Adrenal gland (tissue), 12 donors: ENCODE data around the gene SERF2. TPM values are rescaled to one million over a fixed set of nuclear protein-coding genes. Genes with fewer than 3 reads are reported as not detected.
A peak's percentile ranks its signal among the peaks of the same experiment; 100 is the strongest.

Source experiments
- DNase-seq, 7 donors: peaks; one replicate each; pipeline ENCODE4 v3.0.0-alpha.2; 2019 to 2020
- H3K27ac ChIP-seq, 5 donors: fragments of 200-600 bp; sonication (generic) in 4 of 5; 1 replicate in 3 of 5; 2 replicates in 2 of 5; pipeline versions ENCODE4 v1.5.1 to v1.8.0; 2016 to 2020; ENCODE audit warnings: mild to moderate bottlenecking in 1 of 5
- H3K27me3 ChIP-seq: fragments of 200-600 bp; 2 replicates; pipeline ENCODE4 v1.8.0; 2021
- H3K36me3 ChIP-seq, 2 donors: fragments of 200-600 bp; replicated peaks in 1 of 2; 1 replicate in 1 of 2; 2 replicates in 1 of 2; pipeline versions ENCODE4 v1.5.1 to v1.8.0; 2018 to 2022
- H3K4me1 ChIP-seq, 2 donors: fragments of 200-600 bp; replicated peaks in 1 of 2; 1 replicate in 1 of 2; 2 replicates in 1 of 2; pipeline versions ENCODE4 v1.5.1 to v1.8.0; 2018 to 2021
- H3K4me3 ChIP-seq, 4 donors: fragments of 200-600 bp; sonication (generic) in 3 of 4; one replicate each; pipeline ENCODE4 v1.5.1; 2016 to 2018
- H3K9me3 ChIP-seq, 3 donors: fragments of 200-600 bp; sonication (generic) in 1 of 3; replicated peaks in 1 of 3; 1 replicate in 2 of 3; 2 replicates in 1 of 3; pipeline versions ENCODE4 v1.5.1 to v1.8.0; 2016 to 2021
- POLR2A ChIP-seq, 2 donors: fragments of 450-650 bp; IDR thresholded peaks; one replicate each; pipeline ENCODE4 v1.6.1; 2017; ENCODE audit warnings: antibody characterized with exemption in 2 of 2, mild to moderate bottlenecking in 2 of 2, moderate library complexity in 1 of 2
- WGBS, 4 donors: extraction: QIAGEN DNeasy Blood & Tissue Kit in 2 of 4; methylation state at CpG; one replicate each; pipeline versions ENCODE4 v1.1.5 to v1.1.7; 2013 to 2017; 5-methylcytosine and 5-hydroxymethylcytosine counted together
- intact Hi-C, 2 donors: fragments of 100-400 bp; cut with DNase I; formaldehyde crosslinking; loops; one replicate each; pipeline versions ENCODE4 v1.14.1 to v1.15.0; 2022 to 2023
- polyA plus RNA-seq, 3 donors: library from polyadenylated mRNA; stranded (reverse); fragments of 200-250 nt in 2 of 3; fragments of 350-450 nt in 1 of 3; fragmentation: Illumina TruSeq in 1 of 3; extraction: RNeasy Lipid Tissue Mini Kit (QIAGEN cat#74804) in 1 of 3; gene quantifications; one replicate each; pipeline ENCODE4 v1.2.3, GENCODE V29; 2013 to 2014
- total RNA-seq, 9 donors: library from RNA; depleted of rRNA in 4 of 9; stranded (reverse); fragments of >200 nt in 4 of 9; fragments of 120-200 nt in 1 of 9; fragmentation: NEBNext Ultra II Directional in 1 of 9; extraction: Animal tissue kit (Norgen Biotek cat#: 25700) in 1 of 9; gene quantifications; one replicate each; pipeline versions ENCODE4 v1.1.0 to v1.2.4, GENCODE V29; 2013 to 2023
- TF ChIP-seq, protein P1 (sequence below), 6 experiments: fragments of 450-650 bp in 4 of 6; fragments of 200-600 bp in 2 of 6; sonication (generic) in 1 of 6; IDR thresholded peaks; 1 replicate in 5 of 6; 2 replicates in 1 of 6; pipeline versions ENCODE4 v1.5.1 to v1.8.0; 2016 to 2021; ENCODE audit warnings: antibody characterized with exemption in 6 of 6, mild to moderate bottlenecking in 2 of 6, moderate library complexity in 1 of 6
- donor health status: healthy with polysubstance abuse.
- donor health status: Bipolar disorder and iron deficiency.
- donor health status: DM: yes; HTN: yes; CAD: no.
- donor health status: DM: no; HTN: no; CAD: no.
- donor health status: DM: no; HTN: no; CAD: no.
- donor health status: DM: yes; HTN: yes; CAD: no.

Gene SERF2
- total and polyA plus RNA-seq, 12 donors: 897 to 5,418 (median 1,398) TPM

DNA sequence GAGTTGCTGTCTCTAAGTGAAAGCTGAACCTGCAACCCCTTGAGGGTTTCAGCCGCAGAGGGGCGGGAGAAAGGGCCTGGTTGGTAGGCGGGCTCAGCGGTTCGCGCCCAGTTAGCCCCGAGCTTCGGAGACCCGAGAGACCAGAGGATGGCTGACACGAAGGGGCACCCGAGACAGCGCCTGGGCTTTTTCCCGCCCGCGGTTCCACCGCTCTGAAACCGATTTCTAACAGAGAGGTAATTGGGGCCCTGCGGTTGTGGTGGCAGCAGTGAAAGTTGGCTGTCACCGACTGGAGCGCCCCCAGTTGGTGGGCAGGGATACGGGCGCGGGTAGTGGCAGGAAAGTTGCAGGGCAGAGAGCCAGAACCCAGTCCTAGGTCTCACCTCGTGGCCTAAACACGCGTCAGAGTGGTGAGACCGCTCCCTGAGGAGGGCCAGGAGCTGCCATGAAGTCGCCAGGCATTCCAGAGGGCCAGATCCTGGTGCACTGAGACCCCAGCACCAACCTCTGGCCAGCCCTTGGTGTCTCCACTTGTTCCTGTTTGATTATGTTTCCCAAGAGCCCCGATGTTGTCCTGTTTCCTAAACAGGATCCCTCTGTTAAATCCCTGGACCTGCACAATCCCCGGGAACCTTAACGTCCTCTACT lies 14.7 kb upstream of the SERF2 start:
- intact Hi-C loops: no loop called here
- WGBS, 4 donors: 1 to 2% (median 2%) methylated on average over 21 to 31 of the region's 31 CpGs
- H3K36me3 ChIP-seq: peaks cover 0 to 18% of the 10 kb centered on the region in 2 donors
- no peaks in the 10 kb centered on the region for H3K9me3 ChIP-seq
- H3K4me1 ChIP-seq: peaks cover 0 to 19% of the 10 kb centered on the region in 2 donors
- H3K27me3 ChIP-seq: no peaks in the 10 kb centered on the region
- DNase-seq: peak; percentile 84 to 91 (median 87)
- H3K27ac ChIP-seq: peak overlapping the region; percentile 76 to 91 (median 81)
- peak overlapping the region; percentile 57 to 73 (median 62) for H3K4me3 ChIP-seq
- TF ChIP-seq, protein P1, sequence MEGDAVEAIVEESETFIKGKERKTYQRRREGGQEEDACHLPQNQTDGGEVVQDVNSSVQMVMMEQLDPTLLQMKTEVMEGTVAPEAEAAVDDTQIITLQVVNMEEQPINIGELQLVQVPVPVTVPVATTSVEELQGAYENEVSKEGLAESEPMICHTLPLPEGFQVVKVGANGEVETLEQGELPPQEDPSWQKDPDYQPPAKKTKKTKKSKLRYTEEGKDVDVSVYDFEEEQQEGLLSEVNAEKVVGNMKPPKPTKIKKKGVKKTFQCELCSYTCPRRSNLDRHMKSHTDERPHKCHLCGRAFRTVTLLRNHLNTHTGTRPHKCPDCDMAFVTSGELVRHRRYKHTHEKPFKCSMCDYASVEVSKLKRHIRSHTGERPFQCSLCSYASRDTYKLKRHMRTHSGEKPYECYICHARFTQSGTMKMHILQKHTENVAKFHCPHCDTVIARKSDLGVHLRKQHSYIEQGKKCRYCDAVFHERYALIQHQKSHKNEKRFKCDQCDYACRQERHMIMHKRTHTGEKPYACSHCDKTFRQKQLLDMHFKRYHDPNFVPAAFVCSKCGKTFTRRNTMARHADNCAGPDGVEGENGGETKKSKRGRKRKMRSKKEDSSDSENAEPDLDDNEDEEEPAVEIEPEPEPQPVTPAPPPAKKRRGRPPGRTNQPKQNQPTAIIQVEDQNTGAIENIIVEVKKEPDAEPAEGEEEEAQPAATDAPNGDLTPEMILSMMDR (IDR thresholded peaks at IDR 0.05): peak; percentile 49 to 82 (median 76)
- TF ChIP-seq POLR2A (IDR thresholded peaks at IDR 0.05): peak in 1 of 2 donors; percentile 42

DNA sequence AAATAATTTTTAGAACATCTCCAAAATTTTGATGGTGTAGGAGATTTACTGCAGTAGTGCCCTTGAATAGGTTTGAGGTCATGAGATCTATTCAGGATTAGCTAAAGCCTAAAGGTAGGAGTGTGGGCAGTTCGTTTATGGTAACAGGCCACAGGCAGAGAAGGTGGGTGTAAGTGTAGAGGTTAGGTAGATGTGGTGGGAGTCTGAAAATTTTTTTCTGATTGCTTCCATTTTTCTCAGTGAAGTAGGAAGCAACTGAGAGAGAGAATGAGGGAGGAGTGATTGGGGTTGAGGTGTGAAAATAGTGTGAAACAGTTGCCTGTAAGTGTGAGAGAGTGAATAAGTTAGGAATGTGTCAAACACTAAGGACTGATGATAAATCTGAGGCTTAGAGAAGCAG lies 13.1 kb upstream of the SERF2 start:
- peaks cover 0 to 2% of the 10 kb centered on the region in 2 donors for H3K36me3 ChIP-seq
- H3K4me1 ChIP-seq: peaks cover 0 to 19% of the 10 kb centered on the region in 2 donors
- H3K27me3 ChIP-seq: no peaks in the 10 kb centered on the region
- no peak for TF ChIP-seq POLR2A (IDR thresholded peaks at IDR 0.05)
- TF ChIP-seq, protein P1 (IDR thresholded peaks at IDR 0.05): no peak
- intact Hi-C loops: no loop called here
- 62 to 81% (median 75%) methylated on average over 1 of the region's 1 CpG for WGBS, 4 donors
- DNase-seq: no peak
- H3K9me3 ChIP-seq: no peaks in the 10 kb centered on the region
- no peak overlapping the region for H3K4me3 ChIP-seq
- no peak overlapping the region for H3K27ac ChIP-seq

DNA sequence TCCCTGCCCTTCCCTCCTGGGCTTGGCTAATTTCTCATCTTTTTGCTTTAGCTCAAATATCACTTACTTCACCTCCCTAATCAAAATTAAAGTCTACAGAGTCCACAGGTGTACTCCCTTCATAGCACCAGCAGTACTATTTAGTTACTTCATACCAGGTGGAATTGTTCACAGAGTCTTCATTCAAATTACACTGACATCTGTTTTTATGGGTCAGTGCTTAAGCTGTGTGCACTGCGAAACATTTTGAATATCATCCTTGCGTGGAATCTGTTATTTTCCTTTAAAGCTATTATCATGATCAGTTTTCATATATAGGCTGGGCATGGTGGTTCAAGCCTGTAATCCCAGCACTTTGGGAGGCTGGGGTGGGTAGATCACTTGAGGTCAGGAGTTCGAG lies 2.7 kb upstream of the SERF2 start:
- WGBS, 4 donors: 95 to 98% (median 97%) methylated on average over 3 of the region's 3 CpGs
- no peak for DNase-seq

DNA sequence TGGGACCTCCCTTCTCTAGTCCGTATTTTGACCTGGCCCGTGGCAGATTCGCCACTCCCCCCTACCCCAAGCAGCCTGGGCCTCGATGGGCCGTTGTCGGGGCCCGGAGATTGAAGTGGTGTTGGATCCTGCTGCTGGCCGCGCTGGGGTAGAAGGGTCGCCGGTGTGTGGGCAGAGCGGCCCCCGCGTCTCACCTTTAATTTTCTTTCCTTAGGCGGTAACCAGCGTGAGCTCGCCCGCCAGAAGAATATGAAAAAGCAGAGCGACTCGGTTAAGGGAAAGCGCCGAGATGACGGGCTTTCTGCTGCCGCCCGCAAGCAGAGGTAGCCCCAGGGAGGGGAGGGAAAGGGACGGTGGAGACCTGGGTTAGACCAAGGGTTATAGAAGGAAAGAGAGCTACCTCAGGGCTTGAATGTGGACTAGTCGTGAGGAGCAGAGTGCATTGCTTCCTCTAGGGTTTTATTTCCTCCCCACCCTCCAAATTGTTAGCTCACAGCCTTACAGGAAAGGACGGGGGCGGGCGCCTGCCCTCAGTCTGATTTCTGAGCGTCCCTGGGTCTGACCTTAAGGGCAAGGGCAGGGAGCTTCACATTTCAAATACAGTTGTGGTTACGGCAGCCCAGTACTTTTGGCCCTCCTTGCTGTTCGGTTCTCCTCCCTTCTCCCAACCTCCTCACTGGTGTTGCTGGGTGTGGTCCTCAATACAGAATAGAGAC lies 799 bp downstream of the SERF2 start:
- Histone ChIP-seq H3K27ac (peak overlapping the region; percentile 89 to 98 (median 96)), H3K27me3 (no peaks in the 10 kb centered on the region), H3K4me3 (peak overlapping the region; percentile 6 to 89 (median 74)), H3K9me3 (no peaks in the 10 kb centered on the region), H3K36me3 (peaks cover 0 to 44% of the 10 kb centered on the region in 2 donors), H3K4me1 (peaks cover 20 to 41% of the 10 kb centered on the region in 2 donors)
- peak; percentile 50 to 78 (median 67) for DNase-seq
- intact Hi-C loops: no loop called here
- TF ChIP-seq, protein P1 (IDR thresholded peaks at IDR 0.05): peak in 3 of 6 experiments; percentile 14 to 31 (median 22)
- TF ChIP-seq POLR2A (IDR thresholded peaks at IDR 0.05): peak; percentile 25 to 54
- WGBS, 4 donors: 0 to 1% (median 1%) methylated on average over 33 of the region's 33 CpGs

More for the DNA sequence above, 2.7 kb upstream of the SERF2 start:
- Histone ChIP-seq H3K27ac (no peak overlapping the region), H3K4me3 (no peak overlapping the region), H3K4me1 (peaks cover 13% of the 10 kb centered on the region in 2 donors), H3K36me3 (peaks cover 0 to 11% of the 10 kb centered on the region in 2 donors), H3K27me3 (no peaks in the 10 kb centered on the region), H3K9me3 (no peaks in the 10 kb centered on the region)
- intact Hi-C loops: no loop called here
- TF ChIP-seq POLR2A (IDR thresholded peaks at IDR 0.05): no peak
- TF ChIP-seq, protein P1 (IDR thresholded peaks at IDR 0.05): no peak
